A204.1 (cell line): ENCODE results near the gene NFIB.

ENCODE experiments used
- FAIRE-seq: peaks from 2 replicates; lab custom pipeline; 2012; peaks lifted over from hg19 to GRCh38; lab: Jason Lieb, UNC

Gene NFIB

DNA sequence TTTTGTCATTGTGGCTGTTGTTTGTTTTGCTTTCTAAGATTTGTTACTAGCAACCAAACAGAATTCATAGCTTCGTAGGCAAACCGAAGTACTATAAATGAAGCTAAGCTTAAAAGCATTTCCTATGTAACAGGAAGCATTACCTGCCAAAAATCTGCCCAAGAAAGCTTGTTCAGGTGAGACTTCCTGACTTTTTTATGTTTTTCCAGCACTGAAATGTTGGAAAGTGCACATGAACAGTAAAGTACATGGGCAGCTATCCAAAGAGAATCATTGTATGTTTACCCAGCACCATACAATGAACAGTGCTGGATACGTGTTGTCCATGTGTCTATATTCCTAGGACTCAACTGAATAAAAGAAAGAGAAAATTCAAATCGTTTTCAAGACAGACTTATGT is 247.1 kb downstream of the NFIB start:
- FAIRE-seq = no peak

DNA sequence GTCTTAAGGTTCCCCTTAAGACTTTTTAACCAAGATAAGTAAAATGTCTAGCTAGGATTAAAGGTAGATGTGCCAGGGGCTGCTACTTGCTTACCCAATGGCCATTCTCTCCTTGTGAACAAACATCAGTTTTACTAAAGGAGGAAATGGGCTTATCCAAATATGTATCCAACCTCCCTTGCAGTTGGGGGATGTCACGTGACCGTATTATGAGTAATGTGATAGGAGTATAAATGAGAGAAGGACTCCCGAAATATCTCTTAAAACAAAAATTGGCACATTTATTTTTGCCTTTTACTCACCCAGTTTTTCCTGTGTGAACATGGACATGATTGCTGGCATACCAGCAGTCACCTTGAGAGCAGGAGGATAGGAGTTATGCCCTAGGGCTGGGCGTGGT is 247.9 kb downstream of the NFIB start:
- FAIRE-seq = no peak

DNA sequence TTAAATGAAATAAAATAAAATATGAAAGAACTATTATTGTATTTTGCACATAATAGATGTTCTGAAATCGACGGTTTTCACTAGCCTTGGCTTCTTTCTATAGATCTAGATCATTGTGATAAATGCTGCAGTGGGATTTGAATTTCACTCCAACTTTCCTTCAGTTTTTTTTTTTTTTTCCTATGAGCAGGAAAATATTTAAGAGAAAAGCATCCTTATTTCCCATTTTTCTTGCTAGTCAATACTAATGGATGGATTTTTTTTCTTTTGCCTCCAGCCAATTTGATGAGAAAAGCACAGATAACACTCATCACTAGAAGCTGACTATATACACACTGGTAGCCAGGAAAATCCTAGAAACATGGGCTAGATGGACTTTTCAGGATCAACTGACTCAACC is 249.0 kb downstream of the NFIB start:
- no peak for FAIRE-seq

GRCh38 chr9:14063756-14064155 is 250.2 kb downstream of the NFIB start:
- FAIRE-seq = no peak

DNA sequence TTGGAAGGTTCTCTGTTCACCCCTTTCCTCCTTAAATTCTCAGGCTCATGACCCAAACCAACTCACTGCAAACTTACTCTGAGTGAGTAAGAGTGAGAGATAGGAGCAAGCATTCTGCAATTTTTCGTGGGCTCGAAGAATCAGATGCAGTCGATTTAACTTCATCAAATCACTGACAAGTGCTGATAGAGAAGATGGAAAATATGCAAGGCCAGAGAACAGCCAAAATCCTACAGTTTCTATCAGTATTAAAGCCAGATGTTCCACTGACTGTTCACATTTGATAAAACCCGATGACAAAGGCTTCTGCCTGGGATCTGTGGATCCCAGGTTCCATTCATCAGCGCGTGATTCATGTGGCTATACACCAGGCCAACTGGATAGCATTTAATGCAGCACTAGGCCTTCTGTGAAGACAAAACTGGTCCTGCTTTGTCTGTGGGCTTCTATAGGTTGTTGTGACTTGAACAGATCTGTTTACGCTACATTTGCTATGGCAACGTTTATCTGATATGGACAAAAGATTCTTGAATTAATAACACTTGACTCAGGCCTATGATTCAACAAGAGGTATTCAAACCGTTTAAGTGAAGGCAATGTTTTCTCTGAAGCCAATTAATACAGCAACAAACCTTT is 251.2 kb downstream of the NFIB start:
- FAIRE-seq = no peak

DNA sequence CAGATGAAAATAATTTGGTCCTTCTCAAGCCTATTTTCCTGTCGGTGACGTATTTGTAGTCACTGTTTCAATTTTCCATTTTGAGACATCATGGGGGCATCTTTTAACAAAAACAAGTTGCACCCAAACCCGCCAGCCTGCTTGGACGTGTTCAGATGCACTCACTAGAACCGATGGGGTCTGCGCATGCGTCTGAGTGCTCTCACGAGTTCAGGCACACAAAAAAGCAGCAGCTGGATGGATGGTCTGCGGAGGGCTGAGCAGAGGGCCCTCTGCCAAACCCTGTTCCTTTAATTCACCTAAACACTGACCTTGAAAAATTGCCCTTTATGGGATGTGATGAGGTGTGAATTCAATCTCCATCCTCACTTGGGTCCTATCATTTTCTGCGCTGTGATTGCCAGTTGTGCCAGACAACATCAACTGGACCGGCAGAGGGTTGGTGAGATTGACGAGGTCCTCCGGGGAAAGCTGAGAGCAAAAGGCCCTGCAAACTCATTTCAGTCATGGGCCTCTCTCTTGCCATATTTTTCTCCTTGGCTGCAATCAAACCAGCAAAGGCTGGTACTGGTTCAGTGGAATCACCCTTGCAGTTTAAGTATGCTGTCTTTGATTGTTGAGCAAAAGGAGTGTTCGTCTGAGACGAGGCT is 251.9 kb downstream of the NFIB start:
- no peak for FAIRE-seq

DNA sequence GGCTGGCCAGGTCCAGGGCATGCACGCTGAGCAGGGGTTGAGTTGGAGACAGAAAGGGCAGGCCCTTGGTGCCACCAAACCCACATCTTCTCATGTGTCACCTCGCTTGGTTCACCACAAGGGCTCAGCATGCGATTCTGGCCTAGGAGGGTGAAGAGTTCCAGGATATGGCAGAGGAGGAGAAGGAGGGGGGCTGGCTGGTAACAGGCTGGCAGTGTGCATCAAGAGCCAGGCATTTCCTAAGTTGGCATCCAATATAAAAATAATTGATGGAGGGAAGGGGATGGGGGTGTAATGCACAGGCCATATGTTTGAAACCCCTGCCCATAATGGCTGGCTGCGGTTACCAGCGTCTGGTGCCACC is 255.6 kb downstream of the NFIB start:
- no peak for FAIRE-seq

DNA sequence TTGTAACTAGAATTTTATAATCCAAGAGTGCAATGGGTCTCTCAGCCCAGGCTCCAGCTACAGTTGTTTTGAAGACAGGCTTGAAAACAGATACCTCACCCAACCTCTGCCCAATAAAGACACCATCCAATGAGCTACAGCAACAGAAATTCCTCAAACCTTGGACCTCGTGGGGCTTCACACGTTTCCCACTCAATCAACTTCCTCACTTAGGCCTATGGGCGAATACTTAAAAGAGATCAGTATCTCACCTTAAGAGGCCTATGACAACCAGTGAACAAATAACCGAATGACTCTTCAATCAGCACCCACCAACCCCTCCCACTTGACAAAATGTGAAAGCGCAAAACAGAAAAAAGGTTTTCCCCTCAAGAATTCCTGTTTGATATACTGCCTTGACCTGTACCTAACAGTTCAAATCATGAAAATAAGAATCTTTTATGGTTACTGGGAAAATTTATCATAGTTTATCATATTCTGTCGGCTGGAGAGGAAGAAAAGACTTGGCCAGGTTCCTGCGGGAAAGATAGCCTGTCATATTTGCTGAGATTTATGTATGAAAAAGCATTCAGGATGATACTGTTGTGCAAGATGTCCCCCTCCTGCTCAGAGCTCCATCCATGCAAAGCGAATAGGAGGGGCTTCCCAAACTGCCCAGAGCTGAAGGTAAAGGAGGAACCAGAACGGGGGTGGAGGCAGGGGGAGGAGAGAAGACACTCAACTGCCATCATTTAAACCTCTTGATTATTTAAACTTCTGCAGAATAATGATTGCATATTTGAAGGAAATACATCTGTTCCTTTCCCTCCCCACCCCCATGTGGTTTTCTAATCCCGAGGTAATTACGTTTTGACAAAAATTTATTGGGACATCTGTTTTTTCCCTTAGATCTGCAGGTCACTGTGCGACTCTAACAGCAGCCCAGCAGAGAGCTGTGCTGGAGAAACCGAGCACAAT is 256.3 kb downstream of the NFIB start:
- no peak for FAIRE-seq

DNA sequence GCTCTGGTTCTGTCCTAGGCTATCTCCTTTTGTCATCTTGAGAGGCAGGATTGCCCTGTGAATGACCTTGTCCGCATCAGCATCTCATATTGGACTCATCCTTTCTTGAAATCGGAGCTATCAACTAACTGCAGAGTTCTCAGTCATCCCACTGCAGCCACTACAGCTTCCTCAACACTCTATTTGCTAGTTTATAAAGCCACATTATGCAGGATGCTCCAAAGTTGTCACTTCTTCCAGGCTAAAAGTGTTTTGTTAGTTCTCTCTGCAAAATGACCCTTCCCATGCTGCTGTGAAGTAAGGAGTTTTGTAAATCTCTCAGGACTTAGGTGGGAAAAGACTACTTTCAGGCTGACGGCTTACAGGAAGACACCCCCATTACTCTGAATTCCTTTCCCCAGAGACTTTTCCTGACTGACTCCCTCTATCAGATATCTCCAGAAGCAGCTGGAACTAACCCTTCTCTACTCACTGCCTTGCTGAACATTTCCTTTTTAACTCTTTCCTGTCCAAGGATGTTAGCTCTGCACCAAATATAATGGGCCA is 257.6 kb downstream of the NFIB start:
- FAIRE-seq = no peak

DNA sequence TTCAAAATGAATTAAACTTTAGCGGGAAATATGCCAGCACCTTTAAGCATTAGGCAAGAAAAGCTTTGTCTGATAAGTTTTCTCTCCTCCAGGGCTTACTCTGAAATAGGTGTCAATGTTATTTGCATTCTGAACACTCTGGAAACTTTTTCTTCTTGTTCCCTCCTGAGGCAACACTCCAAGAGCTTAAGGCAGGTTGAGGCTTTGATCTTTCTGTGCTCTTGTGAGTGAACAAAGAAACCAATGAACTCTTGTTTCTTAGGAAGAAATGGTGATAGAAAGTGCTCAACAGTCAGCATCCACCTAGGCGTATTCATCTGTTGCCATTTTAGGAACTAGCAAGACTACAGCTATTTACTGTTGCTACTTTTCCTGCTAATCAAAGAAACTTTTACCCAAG is 259.8 kb downstream of the NFIB start:
- no peak for FAIRE-seq

- no peak for FAIRE-seq
Measured at GRCh38 chr9:14052359-14052758, 261.6 kb downstream of the NFIB start.

GRCh38 chr9:14051419-14051818 is 262.5 kb downstream of the NFIB start:
- FAIRE-seq = no peak

- peak; percentile 14 for FAIRE-seq
Measured at GRCh38 chr9:14043483-14043882, 270.5 kb downstream of the NFIB start.

GRCh38 chr9:14037331-14037730 is 276.6 kb downstream of the NFIB start:
- FAIRE-seq = no peak

- FAIRE-seq = no peak
Measured at GRCh38 chr9:14033067-14033466, 280.9 kb downstream of the NFIB start.
